Superior temporal gyrus (tissue), 1 donor: ENCODE results near the gene RNF4.

Experiments
- DNase-seq: peaks from one replicate; pipeline ENCODE4 v3.0.0-alpha.2; 2016; ENCODE audit errors: extremely low spot score

RNF4 gene

GRCh38 chr4:2437475-2438215, 31.3 kb upstream of the RNF4 start:
- no peak for DNase-seq

GRCh38 chr4:2438822-2439718, 29.8 kb upstream of the RNF4 start:
- no peak for DNase-seq

GRCh38 chr4:2441393-2442174, 27.3 kb upstream of the RNF4 start:
- DNase-seq: no peak

GRCh38 chr4:2442175-2442993, 26.5 kb upstream of the RNF4 start:
- no peak for DNase-seq

- DNase-seq: no peak
Measured at GRCh38 chr4:2443061-2443730, 25.7 kb upstream of the RNF4 start.

- DNase-seq: no peak
Measured at GRCh38 chr4:2443956-2444740, 24.8 kb upstream of the RNF4 start.

GRCh38 chr4:2445130-2445529, 23.8 kb upstream of the RNF4 start:
- no peak for DNase-seq

GRCh38 chr4:2445571-2445970, 23.3 kb upstream of the RNF4 start:
- no peak for DNase-seq

GRCh38 chr4:2446656-2447564, 22.0 kb upstream of the RNF4 start:
- DNase-seq: no peak

- no peak for DNase-seq
Measured at GRCh38 chr4:2448589-2448988, 20.3 kb upstream of the RNF4 start.

GRCh38 chr4:2449051-2449450, 19.9 kb upstream of the RNF4 start:
- no peak for DNase-seq

GRCh38 chr4:2449511-2450392, 19.2 kb upstream of the RNF4 start:
- no peak for DNase-seq

GRCh38 chr4:2450394-2451035, 18.4 kb upstream of the RNF4 start:
- DNase-seq: no peak

- DNase-seq: no peak
Measured at GRCh38 chr4:2451036-2451520, 17.8 kb upstream of the RNF4 start.

GRCh38 chr4:2451821-2452785, 16.8 kb upstream of the RNF4 start:
- no peak for DNase-seq
